Breast epithelium (tissue), 4 donors: ENCODE results near the gene MYMK. TPM values are rescaled to one million over a fixed set of nuclear protein-coding genes. Genes with fewer than 3 reads are reported as not detected.
A peak's percentile ranks its signal among the peaks of the same experiment; 100 is the strongest.

ENCODE experiments used
- DNase-seq, 2 donors: peaks; one replicate each; pipeline ENCODE4 v3.0.0-alpha.2; 2019; ENCODE audit warnings: low spot score in 2 of 2
- H3K27ac ChIP-seq, 2 donors: fragments of 200-600 bp; sonication (generic) in 1 of 2; one replicate each; pipeline ENCODE4 v1.5.1; 2016 to 2019; ENCODE audit warnings: mild to moderate bottlenecking in 1 of 2
- H3K27me3 ChIP-seq, 2 donors: fragments of 200-600 bp; sonication (generic) in 1 of 2; one replicate each; pipeline versions ENCODE4 v1.5.1 to v1.6.0; 2017 to 2019; ENCODE audit warnings: control low read depth in 1 of 2, mild to moderate bottlenecking in 1 of 2
- H3K36me3 ChIP-seq: fragments of 200-600 bp; one replicate; pipeline ENCODE4 v1.5.1; 2019
- H3K4me1 ChIP-seq, 2 donors: fragments of 200-600 bp; sonication (generic); one replicate each; pipeline ENCODE4 v1.5.1; 2016 to 2019; ENCODE audit warnings: control low read depth in 1 of 2
- H3K4me3 ChIP-seq, 3 donors: fragments of 200-600 bp; sonication (generic); 1 replicate in 2 of 3; 2 replicates in 1 of 3; pipeline ENCODE4 v1.5.1; 2016 to 2019; ENCODE audit warnings: mild to moderate bottlenecking in 3 of 3, moderate library complexity in 2 of 3
- H3K9me3 ChIP-seq, 2 donors: fragments of 200-600 bp; sonication (generic) in 1 of 2; one replicate each; pipeline ENCODE4 v1.5.1; 2016 to 2019; ENCODE audit warnings: control low read depth in 1 of 2
- POLR2A ChIP-seq: fragments of 450-650 bp; IDR thresholded peaks from one replicate; pipeline ENCODE4 v1.6.1; 2016; ENCODE audit warnings: antibody characterized with exemption, mild to moderate bottlenecking, moderate library complexity
- POLR2AphosphoS5 ChIP-seq, 3 donors: sonication (generic); formaldehyde crosslinking; IDR thresholded peaks; one replicate each; pipeline ENCODE4 v1.6.1; 2017; ENCODE audit warnings: antibody characterized with exemption in 3 of 3
- intact Hi-C: fragments of 100-400 bp; cut with DNase I; formaldehyde crosslinking; loops from one replicate; pipeline ENCODE4 v1.15.1; 2023; ENCODE audit warnings: low total_unique reads
- total RNA-seq, 3 donors: library from RNA; depleted of rRNA; stranded (reverse); fragments of >200 nt; gene quantifications; one replicate each; pipeline ENCODE4 v1.1.0, GENCODE V29; 2016
- TF ChIP-seq, protein P1 (sequence below), 3 donors: fragments of 450-650 bp; IDR thresholded peaks; one replicate each; pipeline ENCODE4 v1.5.1; 2016 to 2017; ENCODE audit warnings: antibody characterized with exemption in 3 of 3, mild to moderate bottlenecking in 3 of 3, moderate library complexity in 3 of 3

The MYMK gene
- total RNA-seq, 3 donors from 2014 or later: not detected

DNA sequence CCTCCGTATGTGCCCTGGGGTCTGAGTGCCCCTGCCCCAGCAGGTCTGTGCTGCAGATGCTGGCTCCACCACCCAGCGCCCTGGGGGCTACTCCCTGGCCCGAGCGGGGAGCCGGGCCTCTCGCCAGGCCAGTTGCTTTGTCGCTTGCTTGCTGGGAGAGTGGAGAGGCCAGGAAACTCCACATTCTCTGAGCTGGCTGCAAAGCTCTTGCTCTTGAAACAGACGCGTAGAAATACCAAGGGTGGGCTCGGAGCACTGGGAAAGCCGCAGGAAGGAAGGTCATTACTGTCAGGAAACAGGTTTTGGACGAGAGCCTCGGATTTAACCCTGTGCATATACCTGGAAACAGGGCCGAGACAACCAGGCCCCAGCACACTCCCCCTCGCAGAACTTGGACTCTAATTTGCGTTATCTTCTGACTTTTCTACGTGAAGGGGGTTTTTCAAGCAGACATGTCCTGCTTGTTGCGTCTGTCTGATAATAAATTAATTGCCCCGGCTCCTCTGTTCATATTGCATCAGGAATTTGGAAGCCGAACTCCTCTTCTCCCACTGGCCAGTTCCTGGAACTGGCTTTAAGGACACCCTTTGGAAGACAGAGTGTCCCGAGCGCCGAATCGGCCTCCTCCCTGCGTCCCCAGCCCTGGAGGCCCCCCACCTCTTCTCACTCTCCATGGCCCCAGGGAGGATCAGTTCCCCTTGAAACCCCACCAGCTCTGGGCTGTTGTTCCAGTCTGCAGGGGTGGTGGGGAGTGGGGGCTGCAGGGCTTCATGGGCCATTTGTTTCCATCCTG, 20.9 kb upstream of the MYMK start:
- Histone ChIP-seq H3K36me3 (no peaks in the 10 kb centered on the region), H3K27ac (peak overlapping the region in 1 of 2 donors; percentile 12), H3K27me3 (no peaks in the 10 kb centered on the region), H3K4me3 (no peak overlapping the region), H3K9me3 (no peaks in the 10 kb centered on the region), H3K4me1 (no peaks in the 10 kb centered on the region)
- no peak for DNase-seq
- TF ChIP-seq, protein P1, sequence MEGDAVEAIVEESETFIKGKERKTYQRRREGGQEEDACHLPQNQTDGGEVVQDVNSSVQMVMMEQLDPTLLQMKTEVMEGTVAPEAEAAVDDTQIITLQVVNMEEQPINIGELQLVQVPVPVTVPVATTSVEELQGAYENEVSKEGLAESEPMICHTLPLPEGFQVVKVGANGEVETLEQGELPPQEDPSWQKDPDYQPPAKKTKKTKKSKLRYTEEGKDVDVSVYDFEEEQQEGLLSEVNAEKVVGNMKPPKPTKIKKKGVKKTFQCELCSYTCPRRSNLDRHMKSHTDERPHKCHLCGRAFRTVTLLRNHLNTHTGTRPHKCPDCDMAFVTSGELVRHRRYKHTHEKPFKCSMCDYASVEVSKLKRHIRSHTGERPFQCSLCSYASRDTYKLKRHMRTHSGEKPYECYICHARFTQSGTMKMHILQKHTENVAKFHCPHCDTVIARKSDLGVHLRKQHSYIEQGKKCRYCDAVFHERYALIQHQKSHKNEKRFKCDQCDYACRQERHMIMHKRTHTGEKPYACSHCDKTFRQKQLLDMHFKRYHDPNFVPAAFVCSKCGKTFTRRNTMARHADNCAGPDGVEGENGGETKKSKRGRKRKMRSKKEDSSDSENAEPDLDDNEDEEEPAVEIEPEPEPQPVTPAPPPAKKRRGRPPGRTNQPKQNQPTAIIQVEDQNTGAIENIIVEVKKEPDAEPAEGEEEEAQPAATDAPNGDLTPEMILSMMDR (IDR thresholded peaks at IDR 0.05): no peak
- intact Hi-C loops: no loop called here

DNA sequence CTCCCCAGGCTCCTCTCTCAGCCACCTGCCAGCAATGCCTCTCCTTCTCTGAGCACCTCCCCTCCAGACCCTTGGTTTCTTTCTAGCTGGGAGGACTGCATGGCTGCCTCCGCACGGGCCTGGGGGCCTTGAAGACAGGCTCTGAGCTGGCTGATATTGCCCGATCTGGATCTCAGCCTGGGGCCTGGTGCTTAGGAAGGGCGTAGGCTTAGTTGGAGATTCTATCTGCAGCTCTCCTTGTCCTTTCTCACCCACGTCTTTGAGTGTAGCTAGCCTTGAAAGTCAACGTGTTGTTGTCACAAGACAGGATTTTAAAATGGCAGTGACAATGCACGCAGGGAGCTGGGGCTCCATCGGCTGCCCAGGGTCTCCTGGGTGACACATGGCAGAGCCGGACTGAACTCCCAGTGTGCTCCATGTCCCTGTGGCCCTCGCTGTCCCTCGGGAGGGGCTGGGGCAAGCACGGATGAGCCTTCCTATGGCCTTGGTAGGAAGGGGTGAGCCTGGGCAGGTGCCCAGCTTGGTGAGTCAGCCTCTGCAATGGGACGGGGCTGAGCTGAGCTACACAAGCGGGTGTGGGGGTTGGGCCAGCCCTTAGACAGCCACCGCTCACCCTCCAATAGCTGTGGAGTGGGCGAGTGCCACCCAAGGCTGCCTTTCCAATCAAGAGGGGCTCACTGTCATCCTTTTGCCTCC, 19.2 kb upstream of the MYMK start:
- Histone ChIP-seq H3K27me3 (no peaks in the 10 kb centered on the region), H3K36me3 (no peaks in the 10 kb centered on the region), H3K4me3 (no peak overlapping the region), H3K27ac (no peak overlapping the region), H3K4me1 (no peaks in the 10 kb centered on the region), H3K9me3 (no peaks in the 10 kb centered on the region)
- intact Hi-C loops: no loop called here
- TF ChIP-seq POLR2AphosphoS5 (IDR thresholded peaks at IDR 0.05) (no peak), POLR2A (no peak)
- TF ChIP-seq, protein P1 (IDR thresholded peaks at IDR 0.05): no peak
- no peak for DNase-seq

DNA sequence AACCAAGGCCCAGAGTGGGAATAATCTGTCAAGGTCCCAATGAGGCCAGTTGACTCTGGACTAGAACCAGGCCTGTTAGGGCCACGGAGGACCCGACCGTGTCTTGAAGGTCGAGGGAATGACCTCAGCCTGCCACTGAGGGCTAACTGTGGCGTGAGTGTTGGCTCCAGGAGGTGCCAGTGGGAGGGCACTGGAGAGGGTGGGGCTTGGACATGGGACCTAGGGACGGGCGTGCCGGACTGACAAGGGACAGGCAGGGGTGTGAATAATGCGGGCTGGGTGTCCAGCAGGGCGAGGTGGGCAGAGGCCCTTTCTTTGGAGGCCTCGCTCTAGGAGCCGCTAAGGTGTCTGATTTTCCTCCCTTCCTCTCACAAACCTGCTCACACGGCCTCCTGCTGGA, 17.2 kb upstream of the MYMK start:
- intact Hi-C loops: no loop called here
- H3K4me3 ChIP-seq: no peak overlapping the region
- H3K9me3 ChIP-seq: no peaks in the 10 kb centered on the region
- DNase-seq: no peak
- no peaks in the 10 kb centered on the region for H3K4me1 ChIP-seq
- TF ChIP-seq POLR2A: no peak
- no peak for TF ChIP-seq POLR2AphosphoS5 (IDR thresholded peaks at IDR 0.05)
- TF ChIP-seq, protein P1 (IDR thresholded peaks at IDR 0.05): no peak
- H3K36me3 ChIP-seq: no peaks in the 10 kb centered on the region
- peaks cover 0 to 4% of the 10 kb centered on the region in 2 donors for H3K27me3 ChIP-seq
- H3K27ac ChIP-seq: no peak overlapping the region

DNA sequence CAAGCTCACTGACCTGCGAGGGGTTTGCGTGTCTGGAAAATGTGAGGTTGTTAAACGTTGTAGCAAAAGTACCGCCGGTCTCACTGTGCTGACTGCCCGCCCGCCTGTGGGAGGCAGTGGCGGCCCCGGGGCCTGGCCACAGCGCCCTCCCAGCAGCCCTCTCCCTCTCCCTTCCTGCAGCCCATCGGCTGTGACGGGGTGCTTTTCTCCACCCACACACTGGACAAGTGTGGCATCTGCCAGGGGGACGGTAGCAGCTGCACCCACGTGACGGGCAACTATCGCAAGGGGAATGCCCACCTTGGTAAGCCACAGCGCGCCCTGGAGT, 15.9 kb upstream of the MYMK start:
- Histone ChIP-seq H3K4me3 (no peak overlapping the region), H3K9me3 (no peaks in the 10 kb centered on the region), H3K36me3 (no peaks in the 10 kb centered on the region), H3K27me3 (peaks cover 0 to 11% of the 10 kb centered on the region in 2 donors), H3K4me1 (no peaks in the 10 kb centered on the region), H3K27ac (no peak overlapping the region)
- intact Hi-C loops: no loop called here
- DNase-seq: no peak
- TF ChIP-seq POLR2AphosphoS5 (IDR thresholded peaks at IDR 0.05) (no peak), POLR2A (no peak)
- TF ChIP-seq, protein P1 (IDR thresholded peaks at IDR 0.05): no peak

DNA sequence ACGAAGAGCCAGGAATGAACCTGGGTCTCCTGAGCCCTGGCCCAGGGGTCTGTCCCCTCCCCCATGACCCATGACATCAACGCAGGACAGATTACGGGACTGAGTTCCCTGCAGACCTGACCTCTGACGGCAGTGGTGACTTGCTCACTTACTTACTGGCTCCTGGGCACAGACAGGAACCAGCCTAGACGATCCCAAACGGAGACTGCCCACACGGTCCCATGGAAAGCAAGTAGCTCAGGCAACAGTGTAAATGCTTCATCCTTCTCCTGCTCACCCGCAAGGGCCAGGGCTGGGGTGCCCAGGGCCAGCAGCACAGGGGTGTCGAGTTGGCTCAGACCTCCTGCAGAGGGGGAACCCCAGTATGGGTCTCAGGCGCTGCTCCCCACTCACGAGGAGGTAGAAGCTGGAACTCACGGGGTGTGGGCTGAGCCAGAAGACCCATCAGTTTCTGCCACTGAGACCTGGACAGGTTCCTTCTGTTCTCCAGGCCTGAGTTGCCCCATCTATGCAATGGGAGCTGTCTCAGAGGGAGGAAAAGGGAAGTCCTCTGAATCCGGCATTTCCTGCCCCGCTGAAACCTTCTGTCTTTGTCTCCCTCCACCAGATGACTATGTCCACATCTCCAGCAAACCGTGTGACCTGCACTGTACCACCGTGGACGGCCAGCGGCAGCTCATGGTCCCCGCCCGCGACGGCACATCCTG, 15.4 kb upstream of the MYMK start:
- intact Hi-C loops: loop anchor here (10.0 kb wide), 1 partner anchor 175 kb away; no protein-coding TSS in a partner anchor
- H3K27ac ChIP-seq: peak overlapping the region in 1 of 2 donors; percentile 55
- peak overlapping the region in 1 of 3 donors; percentile 55 for H3K4me3 ChIP-seq
- H3K9me3 ChIP-seq: no peaks in the 10 kb centered on the region
- TF ChIP-seq POLR2A (no peak), POLR2AphosphoS5 (IDR thresholded peaks at IDR 0.05) (no peak)
- TF ChIP-seq, protein P1 (IDR thresholded peaks at IDR 0.05): no peak
- peaks cover 0 to 16% of the 10 kb centered on the region in 2 donors for H3K27me3 ChIP-seq
- no peak for DNase-seq
- peaks cover 0 to 1% of the 10 kb centered on the region in 2 donors for H3K4me1 ChIP-seq
- H3K36me3 ChIP-seq: no peaks in the 10 kb centered on the region
